Brain microvascular endothelial cell (primary cell): Measurements from ENCODE around the gene VTI1A.

Experiments
- DNase-seq: peaks from one replicate; pipeline ENCODE4 v3.0.0-alpha.2; 2020
- H3K27ac ChIP-seq: fragments of 250-450 bp; sonication (Bioruptor Pico); 2 replicates; pipeline ENCODE4 v1.5.1; 2020; ENCODE audit warnings: mild to moderate bottlenecking, moderate library complexity
- H3K27me3 ChIP-seq: fragments of 250-450 bp; sonication (Bioruptor Pico); replicated peaks from 2 replicates; pipeline ENCODE4 v1.5.1; 2020; ENCODE audit warnings: mild to moderate bottlenecking
- H3K36me3 ChIP-seq: fragments of 250-450 bp; sonication (Bioruptor Pico); replicated peaks from 2 replicates; pipeline ENCODE4 v1.5.1; 2020; ENCODE audit warnings: mild to moderate bottlenecking
- H3K4me3 ChIP-seq: 2 replicates; pipeline ENCODE4 v1.5.1; 2011; ENCODE audit warnings: low read depth, mild to moderate bottlenecking, control low read depth, low read length, moderate library complexity
- in situ Hi-C: cut with HindIII; loops from 2 replicates; pipeline ENCODE4 v1.10.0; 2017; ENCODE audit warnings: low sequenced_read_pairs, low pct_ligation_motif_present
- TF ChIP-seq, protein P1 (sequence below): IDR thresholded peaks from 2 replicates; pipeline ENCODE4 v1.5.1; 2011; ENCODE audit warnings: low read depth, mild to moderate bottlenecking, moderate library complexity, low read length, control low read depth, inconsistent platforms; ENCODE audit errors: missing control alignments

VTI1A gene

DNA sequence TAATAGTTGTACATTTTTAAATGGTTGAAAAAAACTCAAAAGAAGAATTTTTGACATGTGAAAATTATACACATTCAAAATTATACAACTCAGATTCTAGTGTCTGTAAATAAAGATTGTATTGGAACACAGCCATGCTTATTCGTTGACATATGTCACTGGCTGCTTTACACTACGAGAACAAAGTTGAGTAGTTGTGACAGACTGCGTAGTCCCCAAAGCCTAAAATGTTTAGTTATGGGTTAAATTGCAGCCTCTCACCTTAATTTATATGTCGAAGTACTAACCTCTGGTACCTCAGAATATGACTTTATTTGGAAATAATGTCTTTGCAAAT, 358.2 kb downstream of the VTI1A start:
- Histone ChIP-seq H3K27me3 (no peaks in the 10 kb centered on the region), H3K27ac (no peak overlapping the region), H3K4me3 (no peak overlapping the region), H3K36me3 (no peaks in the 10 kb centered on the region)
- in situ Hi-C loops, result no loop called here
- DNase-seq, result no peak
- TF ChIP-seq, protein P1, sequence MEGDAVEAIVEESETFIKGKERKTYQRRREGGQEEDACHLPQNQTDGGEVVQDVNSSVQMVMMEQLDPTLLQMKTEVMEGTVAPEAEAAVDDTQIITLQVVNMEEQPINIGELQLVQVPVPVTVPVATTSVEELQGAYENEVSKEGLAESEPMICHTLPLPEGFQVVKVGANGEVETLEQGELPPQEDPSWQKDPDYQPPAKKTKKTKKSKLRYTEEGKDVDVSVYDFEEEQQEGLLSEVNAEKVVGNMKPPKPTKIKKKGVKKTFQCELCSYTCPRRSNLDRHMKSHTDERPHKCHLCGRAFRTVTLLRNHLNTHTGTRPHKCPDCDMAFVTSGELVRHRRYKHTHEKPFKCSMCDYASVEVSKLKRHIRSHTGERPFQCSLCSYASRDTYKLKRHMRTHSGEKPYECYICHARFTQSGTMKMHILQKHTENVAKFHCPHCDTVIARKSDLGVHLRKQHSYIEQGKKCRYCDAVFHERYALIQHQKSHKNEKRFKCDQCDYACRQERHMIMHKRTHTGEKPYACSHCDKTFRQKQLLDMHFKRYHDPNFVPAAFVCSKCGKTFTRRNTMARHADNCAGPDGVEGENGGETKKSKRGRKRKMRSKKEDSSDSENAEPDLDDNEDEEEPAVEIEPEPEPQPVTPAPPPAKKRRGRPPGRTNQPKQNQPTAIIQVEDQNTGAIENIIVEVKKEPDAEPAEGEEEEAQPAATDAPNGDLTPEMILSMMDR, result no peak

DNA sequence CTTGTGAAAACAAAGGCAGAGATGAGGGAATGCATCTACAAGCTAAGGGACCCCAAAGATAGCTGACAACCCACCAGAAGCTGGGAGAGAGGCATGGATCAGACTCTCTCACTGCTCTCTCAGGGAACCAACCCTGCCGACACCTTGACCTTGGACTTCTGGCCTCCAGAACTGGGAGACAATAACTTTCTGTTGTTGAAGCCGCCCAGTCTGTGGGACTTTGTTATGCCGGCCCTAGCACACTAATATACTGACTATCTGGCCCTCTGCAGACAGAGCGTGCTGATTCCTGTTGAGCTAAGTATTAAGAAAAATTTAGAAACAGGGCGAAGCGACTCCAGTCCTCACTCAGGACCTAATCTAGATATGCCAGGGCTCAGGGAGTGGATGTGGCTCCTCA, 358.7 kb downstream of the VTI1A start:
- TF ChIP-seq, protein P1, result no peak
- Histone ChIP-seq H3K36me3 (no peaks in the 10 kb centered on the region), H3K27me3 (no peaks in the 10 kb centered on the region), H3K27ac (no peak overlapping the region), H3K4me3 (no peak overlapping the region)
- in situ Hi-C loops, result no loop called here
- DNase-seq, result no peak

DNA sequence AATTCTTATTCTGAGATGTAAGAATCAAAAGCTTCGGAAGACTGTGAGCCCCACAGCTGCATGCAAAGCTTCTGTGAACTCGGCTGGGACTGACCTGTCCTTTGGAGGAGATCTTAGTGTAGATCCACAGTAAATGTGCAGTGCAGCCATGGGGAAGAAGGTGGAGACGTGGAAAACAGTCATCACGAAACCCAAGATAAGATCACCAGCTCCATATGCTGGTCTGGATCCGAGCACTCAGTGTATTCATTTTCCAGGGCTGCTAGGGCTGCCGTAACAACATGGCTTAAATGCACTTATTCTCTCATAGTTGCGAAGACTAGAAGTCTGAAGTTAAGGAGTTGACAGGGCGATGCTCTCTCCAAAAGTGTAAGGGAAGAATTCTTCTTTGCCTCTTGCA, 360.0 kb downstream of the VTI1A start:
- in situ Hi-C loops, result no loop called here
- H3K4me3 ChIP-seq, result no peak overlapping the region
- DNase-seq, result no peak
- no peaks in the 10 kb centered on the region for H3K36me3 ChIP-seq
- TF ChIP-seq, protein P1, result no peak
- no peak overlapping the region for H3K27ac ChIP-seq
- no peaks in the 10 kb centered on the region for H3K27me3 ChIP-seq

DNA sequence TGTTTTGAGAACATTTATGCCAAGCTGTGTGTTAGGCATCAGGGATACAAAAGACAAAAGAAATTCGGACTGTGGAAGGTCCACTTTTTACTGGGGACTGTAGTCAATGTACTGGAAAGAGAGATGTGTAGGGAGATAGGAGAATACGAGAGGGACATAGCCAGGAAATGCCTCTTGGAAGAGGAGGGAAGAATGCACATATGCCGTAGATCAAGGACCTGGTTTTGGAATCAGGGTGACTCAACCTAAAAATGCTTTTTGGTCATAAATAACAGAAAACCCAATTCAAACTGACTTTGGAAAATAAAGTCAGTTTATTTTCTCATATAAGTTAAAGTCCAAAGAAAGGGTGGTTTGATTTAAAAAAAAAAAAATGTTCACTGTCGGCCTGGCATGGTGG, 362.7 kb downstream of the VTI1A start:
- H3K36me3 ChIP-seq, result no peaks in the 10 kb centered on the region
- in situ Hi-C loops, result no loop called here

DNA sequence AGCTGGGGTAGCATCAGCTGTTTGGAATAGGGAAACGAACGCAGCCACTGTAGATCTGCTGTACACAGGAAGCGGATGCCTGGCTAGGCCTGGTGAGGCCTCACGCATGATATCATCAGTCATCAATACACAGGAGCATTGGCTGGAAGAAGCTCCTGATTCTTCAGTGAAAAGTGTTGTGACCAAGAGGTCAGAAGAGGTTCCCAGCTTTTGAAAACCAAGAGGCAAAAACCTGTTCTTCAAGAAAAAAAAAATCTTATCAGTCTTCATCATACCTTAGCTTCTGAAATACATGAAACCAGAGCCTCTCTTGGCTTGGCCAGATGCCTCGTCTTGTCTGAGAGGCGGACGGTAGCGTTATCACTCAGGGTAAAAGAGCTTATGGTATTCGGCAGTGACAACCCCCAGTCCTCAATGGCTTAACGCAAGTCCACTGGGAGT, 363.7 kb downstream of the VTI1A start:
- in situ Hi-C loops, result no loop called here
- no peaks in the 10 kb centered on the region for H3K27me3 ChIP-seq
- no peak overlapping the region for H3K27ac ChIP-seq
- no peaks in the 10 kb centered on the region for H3K36me3 ChIP-seq
- H3K4me3 ChIP-seq, result no peak overlapping the region
- DNase-seq, result no peak
- TF ChIP-seq, protein P1, result no peak

More for the DNA sequence above, 362.7 kb downstream of the VTI1A start:
- Histone ChIP-seq H3K27ac (no peak overlapping the region), H3K4me3 (no peak overlapping the region), H3K27me3 (no peaks in the 10 kb centered on the region)
- TF ChIP-seq, protein P1, result no peak
- DNase-seq, result no peak

DNA sequence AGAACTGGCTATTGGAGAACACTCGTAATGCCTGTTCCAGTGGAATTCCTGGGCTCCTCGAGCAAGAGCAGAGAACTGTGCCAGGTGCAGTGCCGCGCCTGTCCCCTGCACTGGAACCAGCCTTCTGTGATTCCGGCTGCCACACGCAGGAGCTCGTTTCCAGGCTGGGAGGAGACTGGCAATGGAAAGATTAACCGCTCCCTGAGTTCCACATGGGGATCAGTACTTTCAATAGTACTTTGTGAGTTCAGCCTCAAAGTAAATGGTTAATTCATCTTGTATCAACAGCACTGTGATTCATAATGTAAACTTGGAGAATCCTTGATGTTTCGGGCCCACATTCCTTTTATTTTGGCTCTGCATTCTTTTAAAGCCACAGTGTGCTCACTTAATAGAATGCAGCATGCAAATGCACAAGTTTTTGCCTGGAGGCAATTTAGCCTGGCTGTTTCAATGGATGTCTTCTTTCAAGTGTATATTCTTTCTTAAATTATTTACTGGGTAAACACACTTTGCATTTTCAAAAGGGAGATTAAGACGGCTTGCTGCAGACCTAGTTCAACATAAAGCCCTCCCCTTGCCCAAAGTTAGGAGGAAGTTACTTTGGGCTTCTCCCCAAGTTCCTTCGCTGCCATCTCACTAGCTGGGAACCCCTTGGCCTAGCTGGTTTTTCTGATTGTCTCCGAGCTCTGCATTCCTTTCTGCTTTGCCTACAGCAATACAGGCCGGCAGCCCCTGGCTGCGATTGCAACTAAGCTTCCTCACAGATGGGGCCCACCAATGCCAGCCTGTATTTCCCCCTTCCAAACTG, 364.9 kb downstream of the VTI1A start:
- TF ChIP-seq, protein P1, result no peak
- Histone ChIP-seq H3K36me3 (no peaks in the 10 kb centered on the region), H3K27me3 (no peaks in the 10 kb centered on the region), H3K27ac (peak overlapping the region; percentile 37), H3K4me3 (peak overlapping the region; percentile 43)
- in situ Hi-C loops, result no loop called here
- peak; percentile 89 for DNase-seq
